Loucy (cell line): ENCODE results near the gene XPO4.
"Not testable (repeated sequence)": the region's sequence is repeated elsewhere in the genome, so short reads cannot be mapped to it uniquely, and the experiment has no call there.

Experiments used
- H2AFZ ChIP-seq: fragments of 200-600 bp; sonication (generic); 2 replicates; pipeline ENCODE4 v1.6.0; 2016; ENCODE audit warnings: antibody characterized with exemption, mild to moderate bottlenecking, low read length, moderate library complexity
- H3F3A ChIP-seq: fragments of 200-600 bp; 2 replicates; pipeline ENCODE4 v1.6.0; 2016; ENCODE audit warnings: antibody characterized with exemption, low read depth, mild to moderate bottlenecking
- H3K27me3 ChIP-seq: fragments of 200-600 bp; sonication (generic); 2 replicates; pipeline ENCODE4 v1.6.1; 2014; ENCODE audit warnings: low read length, mild to moderate bottlenecking; ENCODE audit not compliant: insufficient read depth, poor library complexity, severe bottlenecking
- H3K36me3 ChIP-seq: fragments of 200-600 bp; sonication (generic); 2 replicates; pipeline ENCODE4 v1.6.1; 2016; ENCODE audit warnings: low read length; ENCODE audit not compliant: insufficient read depth
- H3K4me1 ChIP-seq: fragments of 200-600 bp; sonication (generic); 2 replicates; pipeline ENCODE4 v1.5.1; 2014; ENCODE audit warnings: low read length, mild to moderate bottlenecking; ENCODE audit not compliant: insufficient read depth, poor library complexity, severe bottlenecking
- H3K4me2 ChIP-seq: fragments of 200-600 bp; sonication (generic); 2 replicates; pipeline ENCODE4 v1.6.0; 2014; ENCODE audit warnings: antibody characterized with exemption, low read length, low read depth, mild to moderate bottlenecking; ENCODE audit not compliant: poor library complexity, severe bottlenecking
- H3K4me3 ChIP-seq: fragments of 200-600 bp; sonication (generic); 2 replicates; pipeline ENCODE4 v1.5.1; 2014; ENCODE audit warnings: low read length, mild to moderate bottlenecking, mixed read lengths; ENCODE audit not compliant: poor library complexity, severe bottlenecking
- H3K79me2 ChIP-seq: fragments of 200-600 bp; sonication (generic); 2 replicates; pipeline ENCODE4 v1.6.1; 2014; ENCODE audit warnings: low read length; ENCODE audit not compliant: insufficient read depth
- H3K9ac ChIP-seq: fragments of 200-600 bp; sonication (generic); 2 replicates; pipeline ENCODE4 v1.6.0; 2014; ENCODE audit warnings: mild to moderate bottlenecking, low read depth, low read length, moderate library complexity; ENCODE audit not compliant: poor library complexity, severe bottlenecking
- H3K9me2 ChIP-seq: fragments of 200-600 bp; sonication (generic); replicated peaks from 2 replicates; pipeline ENCODE4 v1.6.1; 2016; ENCODE audit warnings: low read depth, low read length, mixed read lengths
- H3K9me3 ChIP-seq: fragments of 200-600 bp; sonication (generic); 2 replicates; pipeline ENCODE4 v1.6.1; 2014; ENCODE audit warnings: mild to moderate bottlenecking, antibody characterized with exemption, low read length, low read depth; ENCODE audit not compliant: insufficient read depth
- H4K20me1 ChIP-seq: fragments of 200-600 bp; sonication (generic); 2 replicates; pipeline ENCODE4 v1.6.0; 2014; ENCODE audit warnings: antibody characterized with exemption, low read length, mild to moderate bottlenecking; ENCODE audit not compliant: insufficient read depth, poor library complexity, severe bottlenecking
- CTCF ChIP-seq: fragments of 200-600 bp; sonication (generic); conservative IDR thresholded peaks from 2 replicates; pipeline ENCODE4 v1.5.1; 2014; ENCODE audit warnings: mild to moderate bottlenecking, antibody characterized with exemption, low read length
- EZH2phosphoT487 ChIP-seq: fragments of 200-600 bp; IDR thresholded peaks from 2 replicates; pipeline ENCODE4 v1.6.1; 2018; ENCODE audit warnings: antibody characterized with exemption, mild to moderate bottlenecking, moderate library complexity, borderline replicate concordance

XPO4 gene

DNA sequence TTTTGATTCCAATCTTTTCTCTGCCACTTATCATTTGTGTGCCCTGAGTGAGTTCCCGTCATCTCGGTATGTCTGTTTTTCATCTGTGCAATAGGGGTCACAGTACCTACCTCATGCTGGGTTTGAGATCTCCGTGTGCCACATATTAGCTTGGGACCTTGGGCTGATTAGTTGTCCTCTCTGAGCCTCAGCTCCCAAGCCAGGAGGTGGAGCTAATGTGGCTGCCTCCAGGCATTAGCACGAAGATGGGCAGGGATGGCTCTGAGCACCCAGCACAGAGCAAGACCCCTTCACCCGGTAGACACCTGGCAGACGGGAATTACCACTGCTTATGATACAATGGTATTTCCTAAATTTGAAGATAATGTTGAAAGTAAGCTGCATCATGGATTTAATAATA lies 35.8 kb upstream of the XPO4 start:
- Histone ChIP-seq H3K4me1 (no peaks in the 10 kb centered on the region), H3K4me3 (no peak overlapping the region), H2AFZ (no peak overlapping the region), H3K36me3 (no peaks in the 10 kb centered on the region), H3F3A (no peaks in the 10 kb centered on the region), H3K27me3 (no peaks in the 10 kb centered on the region), H3K9ac (no peak overlapping the region), H3K79me2 (no peaks in the 10 kb centered on the region), H3K4me2 (no peak overlapping the region), H3K9me2 (no peaks in the 10 kb centered on the region), H4K20me1 (no peaks in the 10 kb centered on the region), H3K9me3 (no peaks in the 10 kb centered on the region)
- TF ChIP-seq EZH2phosphoT487 (no peak), CTCF (no peak)

DNA sequence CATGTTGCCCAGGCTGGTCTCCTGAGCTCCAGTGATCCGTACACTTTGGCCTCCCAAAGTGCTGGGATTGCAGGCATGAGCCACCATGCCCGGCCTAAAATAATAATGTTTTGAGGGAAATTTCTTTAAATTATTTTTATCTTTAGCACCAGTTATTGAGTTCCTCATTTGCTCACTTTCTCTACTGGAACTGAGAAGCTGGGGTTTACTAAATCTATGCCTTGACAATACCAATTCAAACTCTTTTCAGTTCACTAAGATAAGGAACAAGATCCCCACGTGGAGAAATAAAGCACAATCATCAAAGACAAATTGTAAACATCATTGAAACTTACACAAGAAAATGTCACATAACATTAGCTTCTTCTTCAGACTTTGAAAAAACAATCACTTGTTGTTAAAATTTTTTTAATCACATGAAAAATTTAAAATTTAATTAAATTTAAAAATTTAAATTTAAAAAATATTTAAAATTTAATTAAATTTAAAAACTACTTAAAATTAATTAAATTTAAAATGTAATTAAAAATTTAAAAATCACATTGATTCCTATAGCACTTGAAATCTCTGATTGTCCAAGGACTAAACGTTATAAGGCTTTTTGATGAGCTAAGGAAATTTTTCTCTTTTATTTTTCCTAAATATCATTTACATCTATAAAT lies 25.2 kb upstream of the XPO4 start:
- TF ChIP-seq CTCF = no peak
- TF ChIP-seq EZH2phosphoT487 = no peak
- Histone ChIP-seq H3K4me1 (no peaks in the 10 kb centered on the region), H3K9me3 (no peaks in the 10 kb centered on the region), H3K4me3 (no peak overlapping the region), H3K27me3 (no peaks in the 10 kb centered on the region), H3F3A (no peaks in the 10 kb centered on the region), H3K36me3 (no peaks in the 10 kb centered on the region), H2AFZ (no peak overlapping the region), H3K9ac (no peak overlapping the region), H4K20me1 (no peaks in the 10 kb centered on the region), H3K79me2 (no peaks in the 10 kb centered on the region), H3K4me2 (no peak overlapping the region), H3K9me2 (no peaks in the 10 kb centered on the region)

- not testable (repeated sequence) for H3K27me3 ChIP-seq, H3K79me2 ChIP-seq, H3K9me2 ChIP-seq, H3K36me3 ChIP-seq, H4K20me1 ChIP-seq, H2AFZ ChIP-seq, H3K9ac ChIP-seq, H3F3A ChIP-seq, H3K9me3 ChIP-seq, H3K4me2 ChIP-seq, H3K4me1 ChIP-seq, H3K4me3 ChIP-seq
These were observed 22.8 kb upstream of the XPO4 start for GRCh38 chr13:20925395-20925790.

DNA sequence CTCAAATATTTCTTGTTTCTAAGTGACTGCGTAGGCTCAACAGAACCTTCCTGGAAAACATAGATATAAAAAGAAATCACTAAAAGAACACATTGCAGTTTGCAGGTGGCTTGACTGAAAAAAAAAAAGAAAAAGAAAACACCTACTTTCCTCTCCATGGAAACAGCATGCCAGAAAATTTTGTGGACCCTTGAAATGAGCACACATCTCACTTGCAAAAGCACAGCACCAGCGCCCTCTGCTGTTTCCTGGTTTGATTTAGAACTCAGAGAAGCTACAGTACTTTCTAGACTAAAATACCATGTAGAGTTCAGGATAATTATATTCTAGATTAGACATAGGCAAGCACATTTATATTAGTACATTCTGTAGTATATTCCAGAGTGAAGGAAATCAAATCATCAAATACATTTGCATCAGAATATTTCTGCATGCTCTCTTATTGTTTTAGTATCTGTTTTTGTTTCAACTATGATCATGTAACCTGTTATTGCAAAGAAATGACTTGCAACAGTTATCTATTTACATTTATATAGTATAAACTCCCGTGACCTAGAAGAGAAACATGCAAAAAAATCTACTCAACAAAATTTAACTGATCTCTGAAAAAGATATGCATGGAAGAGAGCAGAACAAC lies 22.3 kb upstream of the XPO4 start:
- no peaks in the 10 kb centered on the region for H3K27me3 ChIP-seq
- no peak overlapping the region for H3K4me3 ChIP-seq
- no peaks in the 10 kb centered on the region for H3K9me3 ChIP-seq
- H3K9ac ChIP-seq = no peak overlapping the region
- H3K36me3 ChIP-seq = no peaks in the 10 kb centered on the region
- no peaks in the 10 kb centered on the region for H4K20me1 ChIP-seq
- H3F3A ChIP-seq = no peaks in the 10 kb centered on the region
- H3K9me2 ChIP-seq = no peaks in the 10 kb centered on the region
- H3K4me1 ChIP-seq = no peaks in the 10 kb centered on the region
- H3K79me2 ChIP-seq = no peaks in the 10 kb centered on the region
- no peak for TF ChIP-seq EZH2phosphoT487
- peak; percentile 84 for TF ChIP-seq CTCF
- peak overlapping the region; percentile 81 for H2AFZ ChIP-seq
- H3K4me2 ChIP-seq = peak overlapping the region; percentile 39
